Ascending aorta (tissue), 2 donors: ENCODE data around the gene C6orf120. TPM values are rescaled to one million over a fixed set of nuclear protein-coding genes. Genes with fewer than 3 reads are reported as not detected.

Experiments
- DNase-seq, 2 donors: peaks; one replicate each; pipeline ENCODE4 v3.0.0-alpha.2; 2019; ENCODE audit warnings: low spot score in 2 of 2
- H3K27ac ChIP-seq, 2 donors: fragments of 200-600 bp; sonication (generic); one replicate each; pipeline ENCODE4 v1.5.1; 2016 to 2017; ENCODE audit warnings: mild to moderate bottlenecking in 1 of 2
- H3K27me3 ChIP-seq: fragments of 200-600 bp; sonication (generic); one replicate; pipeline ENCODE4 v1.5.1; 2017
- H3K36me3 ChIP-seq, 2 donors: fragments of 200-600 bp; sonication (generic); one replicate each; pipeline ENCODE4 v1.5.1; 2016
- H3K4me1 ChIP-seq, 2 donors: fragments of 200-600 bp; sonication (generic); one replicate each; pipeline ENCODE4 v1.5.1; 2016 to 2017; ENCODE audit warnings: mild to moderate bottlenecking in 1 of 2
- H3K4me3 ChIP-seq, 2 donors: fragments of 200-600 bp; sonication (generic); one replicate each; pipeline ENCODE4 v1.5.1; 2016 to 2017; ENCODE audit warnings: mild to moderate bottlenecking in 1 of 2
- H3K9me3 ChIP-seq, 2 donors: fragments of 200-600 bp; sonication (generic); one replicate each; pipeline ENCODE4 v1.5.1; 2016
- intact Hi-C: fragments of 100-400 bp; cut with DNase I; formaldehyde crosslinking; loops from one replicate; pipeline ENCODE4 v1.15.1; 2023
- total RNA-seq: library from RNA; depleted of rRNA; stranded (reverse); fragments of >200 nt; gene quantifications from one replicate; pipeline ENCODE4 v1.1.0, GENCODE V29; 2016
- TF ChIP-seq, protein P1 (sequence below), 3 experiments: fragments of 200-600 bp in 2 of 3; fragments of 450-650 bp in 1 of 3; sonication (generic) in 2 of 3; IDR thresholded peaks; one replicate each; pipeline ENCODE4 v1.5.1; 2016 to 2019; ENCODE audit warnings: antibody characterized with exemption in 3 of 3, mild to moderate bottlenecking in 1 of 3, moderate library complexity in 1 of 3

The C6orf120 gene
- total RNA-seq, 1 donor from 2014 or later: 36.2 TPM

DNA sequence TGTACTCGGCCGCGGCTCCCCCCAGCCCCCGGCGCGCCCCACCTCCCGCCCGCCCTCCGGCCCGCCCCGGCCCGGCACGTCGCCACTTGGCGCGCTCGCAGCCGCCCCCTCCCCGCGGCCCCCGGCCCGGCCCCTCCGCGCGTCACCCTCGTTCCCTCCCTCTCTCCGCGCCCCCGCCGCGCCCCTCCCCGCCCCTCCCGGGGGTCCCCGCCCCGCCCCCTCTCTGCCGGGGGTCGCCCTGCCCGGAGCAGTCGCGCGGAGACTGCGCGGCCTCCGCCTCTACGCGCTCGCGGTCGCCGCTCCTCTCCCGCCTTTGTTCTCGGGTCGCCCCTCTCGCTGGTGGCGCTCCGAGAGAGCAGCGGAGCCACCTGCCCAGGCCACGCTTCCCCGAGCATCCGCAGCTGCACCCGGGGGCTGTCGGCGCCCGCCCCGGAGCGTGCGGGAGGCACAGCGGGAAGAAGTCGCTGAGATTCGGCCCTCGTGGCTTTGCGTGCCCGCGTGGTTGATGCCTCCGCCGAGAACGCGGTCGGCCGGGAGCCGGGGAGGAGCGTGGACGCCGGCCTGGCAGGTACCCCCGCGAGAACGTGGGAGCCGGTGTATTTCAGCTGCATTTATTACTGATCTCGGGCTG, 22.7 kb downstream of the C6orf120 start, which contains the start of gene PHF10:
PHF10 (minus strand) TSS at position 7 of the 631 bp plus-strand sequence. CDS start 569 bp downstream, outside the sequence.
- intact Hi-C loops: loop anchor here (1.0 kb wide), 1 partner anchor 27 kb away; the partner anchor contains the start of genes DYNLT2 and ERMARD
- TF ChIP-seq, protein P1, sequence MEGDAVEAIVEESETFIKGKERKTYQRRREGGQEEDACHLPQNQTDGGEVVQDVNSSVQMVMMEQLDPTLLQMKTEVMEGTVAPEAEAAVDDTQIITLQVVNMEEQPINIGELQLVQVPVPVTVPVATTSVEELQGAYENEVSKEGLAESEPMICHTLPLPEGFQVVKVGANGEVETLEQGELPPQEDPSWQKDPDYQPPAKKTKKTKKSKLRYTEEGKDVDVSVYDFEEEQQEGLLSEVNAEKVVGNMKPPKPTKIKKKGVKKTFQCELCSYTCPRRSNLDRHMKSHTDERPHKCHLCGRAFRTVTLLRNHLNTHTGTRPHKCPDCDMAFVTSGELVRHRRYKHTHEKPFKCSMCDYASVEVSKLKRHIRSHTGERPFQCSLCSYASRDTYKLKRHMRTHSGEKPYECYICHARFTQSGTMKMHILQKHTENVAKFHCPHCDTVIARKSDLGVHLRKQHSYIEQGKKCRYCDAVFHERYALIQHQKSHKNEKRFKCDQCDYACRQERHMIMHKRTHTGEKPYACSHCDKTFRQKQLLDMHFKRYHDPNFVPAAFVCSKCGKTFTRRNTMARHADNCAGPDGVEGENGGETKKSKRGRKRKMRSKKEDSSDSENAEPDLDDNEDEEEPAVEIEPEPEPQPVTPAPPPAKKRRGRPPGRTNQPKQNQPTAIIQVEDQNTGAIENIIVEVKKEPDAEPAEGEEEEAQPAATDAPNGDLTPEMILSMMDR (IDR thresholded peaks at IDR 0.05): no peak
- Histone ChIP-seq H3K27ac (peak within 1 kb of the TSS; percentile 92 to 98), H3K4me3 (peak within 1 kb of the TSS; percentile 88 to 99), H3K4me1 (peaks cover 4 to 14% of the 10 kb centered on the region in 2 donors), H3K36me3 (no peaks in the 10 kb centered on the region), H3K27me3 (no peaks in the 10 kb centered on the region), H3K9me3 (no peaks in the 10 kb centered on the region)
- DNase-seq: peak in 1 of 2 donors; percentile 70

DNA sequence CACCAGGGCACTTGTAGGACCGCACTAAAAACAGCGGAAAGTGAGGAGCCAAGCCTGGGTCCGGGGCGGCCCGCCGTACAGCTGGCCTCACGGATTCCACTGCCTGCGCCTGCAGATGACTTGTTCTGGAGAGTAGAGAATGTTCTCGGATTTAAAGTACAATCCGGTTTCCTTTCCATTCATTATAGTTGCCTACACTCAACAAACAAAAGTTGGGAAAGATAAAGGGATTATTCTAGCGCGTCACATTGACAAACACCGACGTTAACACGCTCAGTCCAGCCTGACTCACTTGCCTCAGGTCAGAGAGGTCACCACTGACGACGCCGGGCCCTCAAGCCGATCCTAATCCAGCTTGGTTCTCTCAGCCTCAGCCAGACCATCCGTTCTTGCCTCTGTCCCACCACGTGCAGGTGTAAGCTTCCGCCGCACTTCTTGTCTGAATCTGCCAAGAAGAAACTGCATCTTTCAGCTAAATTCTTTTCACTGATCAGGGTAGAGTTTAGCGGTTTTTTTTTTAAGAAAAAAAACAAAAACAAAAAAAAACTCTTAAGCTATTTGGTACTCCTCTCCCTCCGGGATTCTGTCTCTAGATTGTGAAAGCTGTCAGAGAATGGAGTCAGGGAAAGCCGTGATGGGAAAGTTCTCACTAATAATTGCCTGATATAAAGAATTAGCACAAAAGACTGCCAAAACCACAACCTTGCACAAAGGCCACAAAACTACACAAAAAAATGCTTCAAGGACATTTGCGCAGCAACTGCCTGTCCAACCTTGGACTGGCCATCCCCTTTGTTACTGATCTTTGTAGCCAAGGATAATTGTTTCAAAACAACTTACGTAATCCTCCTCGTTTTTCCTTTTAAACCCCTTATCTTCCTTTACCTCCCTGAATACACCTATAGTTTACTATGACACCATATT, 23.5 kb downstream of the C6orf120 start:
- intact Hi-C loops: no loop called here
- peaks cover 4 to 14% of the 10 kb centered on the region in 2 donors for H3K4me1 ChIP-seq
- DNase-seq: peak in 1 of 2 donors; percentile 81
- H3K9me3 ChIP-seq: no peaks in the 10 kb centered on the region
- no peaks in the 10 kb centered on the region for H3K36me3 ChIP-seq
- TF ChIP-seq, protein P1 (IDR thresholded peaks at IDR 0.05): no peak
- H3K4me3 ChIP-seq: peak overlapping the region; percentile 75 to 76
- peak overlapping the region; percentile 88 to 92 for H3K27ac ChIP-seq
- no peaks in the 10 kb centered on the region for H3K27me3 ChIP-seq

DNA sequence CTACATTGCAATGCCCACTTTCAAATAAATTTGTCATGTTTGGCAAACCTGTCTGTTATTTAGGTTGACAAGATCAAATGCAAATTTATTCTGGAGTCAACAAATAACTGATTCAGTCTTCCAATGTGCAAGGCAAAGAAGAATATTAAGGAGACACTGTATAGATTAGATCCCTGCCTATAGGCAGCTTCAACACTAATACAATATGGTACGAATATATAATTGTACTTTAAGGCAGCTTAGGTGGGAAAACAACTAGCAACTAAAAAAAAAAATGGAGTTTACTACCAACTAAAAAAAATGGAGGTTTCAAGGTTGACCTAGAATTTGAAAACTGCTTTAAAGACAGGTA, 24.1 kb downstream of the C6orf120 start:
- TF ChIP-seq, protein P1 (IDR thresholded peaks at IDR 0.05): no peak
- H3K27ac ChIP-seq: no peak overlapping the region
- peaks cover 4 to 14% of the 10 kb centered on the region in 2 donors for H3K4me1 ChIP-seq
- H3K27me3 ChIP-seq: no peaks in the 10 kb centered on the region
- no peaks in the 10 kb centered on the region for H3K9me3 ChIP-seq
- no peaks in the 10 kb centered on the region for H3K36me3 ChIP-seq
- DNase-seq: no peak
- H3K4me3 ChIP-seq: no peak overlapping the region
- intact Hi-C loops: no loop called here

DNA sequence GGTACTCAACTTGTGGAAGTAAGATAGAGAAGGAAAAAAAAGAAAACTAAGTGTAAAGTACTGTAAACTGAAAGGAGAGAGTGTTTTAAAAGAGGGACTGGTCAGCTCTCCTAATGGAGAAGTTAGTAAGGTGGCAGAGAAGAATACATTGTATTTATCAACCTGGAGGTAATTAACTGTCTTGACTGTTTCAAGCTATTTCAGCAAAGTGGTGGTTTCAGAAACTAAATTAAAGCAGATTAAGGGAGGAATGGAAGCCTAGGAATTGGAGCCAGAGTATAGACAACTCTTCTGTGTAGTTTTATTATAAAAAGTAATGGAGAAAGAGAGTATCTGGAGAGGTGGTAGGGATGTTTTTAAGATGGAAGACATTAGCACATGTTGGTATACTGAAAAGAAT, 25.0 kb downstream of the C6orf120 start:
- Histone ChIP-seq H3K27ac (no peak overlapping the region), H3K27me3 (no peaks in the 10 kb centered on the region), H3K9me3 (no peaks in the 10 kb centered on the region), H3K4me3 (no peak overlapping the region), H3K36me3 (no peaks in the 10 kb centered on the region), H3K4me1 (peaks cover 4 to 9% of the 10 kb centered on the region in 2 donors)
- intact Hi-C loops: no loop called here
- TF ChIP-seq, protein P1 (IDR thresholded peaks at IDR 0.05): no peak
- DNase-seq: no peak

DNA sequence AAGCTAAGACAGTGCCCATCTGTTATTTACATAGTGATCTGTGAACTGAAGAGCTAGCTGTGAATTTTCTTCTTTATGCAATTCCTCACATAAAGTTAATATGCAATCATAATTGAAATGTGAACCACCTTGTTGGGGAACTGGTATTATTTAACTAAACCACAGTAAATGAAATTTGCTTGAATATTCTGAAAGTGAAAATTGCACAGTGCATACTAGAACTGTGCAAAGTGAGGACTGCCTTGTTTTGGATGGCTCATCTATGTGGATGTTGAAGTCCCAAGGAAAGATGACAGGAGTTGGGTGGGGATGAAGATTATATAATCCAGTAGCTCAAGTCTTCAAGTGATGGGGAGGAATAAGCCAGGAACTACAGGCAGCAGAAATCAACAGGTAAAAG, 28.0 kb downstream of the C6orf120 start:
- Histone ChIP-seq H3K4me3 (no peak overlapping the region), H3K9me3 (no peaks in the 10 kb centered on the region), H3K27me3 (no peaks in the 10 kb centered on the region), H3K27ac (no peak overlapping the region), H3K4me1 (peaks cover 0 to 2% of the 10 kb centered on the region in 2 donors), H3K36me3 (no peaks in the 10 kb centered on the region)
- TF ChIP-seq, protein P1 (IDR thresholded peaks at IDR 0.05): no peak
- DNase-seq: no peak
- intact Hi-C loops: no loop called here
